Measurements from ENCODE around the gene NUDT16.

NUDT16 gene

DNA sequence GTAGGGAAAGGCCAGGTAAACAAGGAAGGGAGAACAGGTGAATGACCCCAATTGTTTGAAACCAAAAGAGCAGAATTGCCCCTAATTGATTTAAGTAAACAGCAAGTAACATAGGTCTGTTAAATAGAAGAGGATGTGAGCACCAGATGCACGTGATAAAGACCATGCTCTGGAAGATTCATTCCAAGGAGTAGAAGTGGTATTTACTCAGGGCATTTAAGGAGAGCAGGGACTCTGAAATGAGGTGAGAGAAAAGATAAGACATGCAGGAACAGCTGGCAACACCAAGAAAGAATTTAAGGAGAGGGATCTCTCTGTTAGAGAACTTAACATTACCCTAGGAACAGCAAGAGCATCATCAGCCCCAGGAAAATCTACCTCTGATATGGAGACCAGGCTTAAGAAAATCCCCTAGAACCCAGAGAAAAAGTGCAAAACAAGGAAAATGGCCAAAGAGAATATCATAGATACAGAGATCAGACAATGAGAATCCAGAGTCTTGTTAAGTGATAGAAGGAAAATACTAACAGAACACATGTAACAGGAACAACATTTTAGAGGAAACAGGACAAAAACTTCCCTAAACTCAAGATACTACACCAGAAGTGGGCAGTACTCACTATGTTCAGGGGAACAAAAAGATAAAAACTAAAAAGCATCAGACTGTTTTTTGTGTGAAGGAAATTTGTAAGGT lies 6.4 kb downstream of the NUDT16 start:
- DNase-seq: no peak

DNA sequence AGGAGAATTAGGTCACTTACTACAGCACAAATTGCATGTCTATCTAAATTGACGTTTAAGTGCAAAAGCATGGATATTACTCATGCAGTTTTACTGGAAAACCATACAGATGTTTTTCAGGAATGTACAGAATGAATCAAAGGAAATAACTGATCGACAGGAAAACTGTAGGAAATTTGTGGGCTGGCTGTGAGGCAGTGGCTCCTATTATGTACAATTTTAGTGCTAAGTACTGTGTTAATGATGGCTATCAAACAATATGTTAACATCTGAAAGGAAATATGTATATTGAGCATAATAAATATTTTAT lies 6.9 kb downstream of the NUDT16 start:
- DNase-seq: no peak

DNA sequence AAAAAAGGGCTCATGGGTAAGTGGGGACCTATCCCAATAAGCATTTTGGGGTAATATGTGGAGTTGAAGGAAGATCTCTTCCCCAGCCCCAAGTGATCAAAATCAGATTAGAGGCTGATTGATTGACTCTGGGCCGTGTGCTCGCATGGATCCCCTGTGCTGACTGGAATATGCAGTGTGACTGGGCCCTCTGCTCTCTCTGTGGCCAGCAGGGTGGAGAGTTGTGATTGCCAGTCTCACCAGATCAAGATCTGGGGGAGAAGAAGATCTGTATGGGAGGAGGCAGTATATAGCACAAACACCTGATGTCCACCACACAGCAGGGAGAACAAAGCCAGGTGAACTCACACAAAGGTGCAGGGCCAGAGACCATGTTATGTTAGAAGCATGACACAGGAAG lies 8.8 kb downstream of the NUDT16 start:
- no peak for DNase-seq

DNA sequence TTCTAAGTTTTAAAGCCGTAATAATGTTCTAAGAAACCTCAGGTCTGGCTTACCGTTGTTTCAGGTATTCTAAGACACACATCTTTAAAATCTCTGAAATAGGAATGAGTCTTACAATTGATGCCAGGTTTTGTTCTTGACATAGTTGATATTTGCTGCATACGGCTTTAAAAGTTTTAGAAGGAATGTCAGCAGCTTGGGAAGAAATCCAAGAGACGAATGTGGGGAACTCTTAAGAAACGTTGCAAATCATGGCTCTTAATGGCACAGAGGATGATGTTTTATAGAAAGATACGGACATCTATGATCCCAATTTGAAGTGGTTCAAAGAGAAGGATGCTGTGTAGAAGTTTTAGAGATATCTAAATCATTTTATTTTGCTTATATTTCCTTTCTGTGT lies 11.5 kb downstream of the NUDT16 start:
- no peak for DNase-seq

DNA sequence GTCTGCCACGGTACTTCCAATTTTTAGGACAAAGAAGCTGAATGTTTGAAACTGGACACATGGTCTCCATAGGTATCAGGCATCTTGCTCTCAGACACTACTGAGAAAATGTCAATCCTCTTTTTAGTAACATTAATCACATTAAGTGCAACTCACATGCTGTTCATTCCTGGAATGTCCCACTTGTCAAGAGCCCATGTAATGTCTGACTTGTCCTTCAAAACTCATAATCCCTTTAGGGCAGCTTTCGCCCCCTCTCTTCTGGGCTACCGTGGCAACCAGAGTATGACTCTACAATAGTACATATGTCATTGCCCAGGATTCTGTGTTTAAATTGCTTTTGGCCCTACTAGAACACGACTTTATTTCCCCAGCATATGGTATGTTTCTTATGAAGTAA lies 12.3 kb downstream of the NUDT16 start:
- no peak for DNase-seq

DNA sequence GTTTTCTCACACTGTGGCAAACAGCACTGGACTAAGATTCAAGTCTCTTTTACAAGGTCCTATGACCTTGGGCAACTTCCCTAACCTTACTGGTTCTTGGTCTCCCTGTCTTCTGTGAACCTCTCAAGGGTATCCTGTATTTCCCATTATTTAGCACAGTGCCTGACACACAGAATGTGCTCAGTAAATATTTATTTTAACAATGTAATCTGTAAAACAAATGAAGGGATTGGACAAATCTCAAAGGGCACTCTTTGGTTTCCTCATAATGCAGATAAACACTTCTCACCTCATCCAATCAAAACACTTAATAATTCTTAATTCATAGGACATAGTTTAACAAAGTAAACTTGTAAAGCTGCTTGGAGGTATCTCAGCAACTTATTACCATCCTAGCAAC lies 12.8 kb downstream of the NUDT16 start:
- no peak for DNase-seq

DNA sequence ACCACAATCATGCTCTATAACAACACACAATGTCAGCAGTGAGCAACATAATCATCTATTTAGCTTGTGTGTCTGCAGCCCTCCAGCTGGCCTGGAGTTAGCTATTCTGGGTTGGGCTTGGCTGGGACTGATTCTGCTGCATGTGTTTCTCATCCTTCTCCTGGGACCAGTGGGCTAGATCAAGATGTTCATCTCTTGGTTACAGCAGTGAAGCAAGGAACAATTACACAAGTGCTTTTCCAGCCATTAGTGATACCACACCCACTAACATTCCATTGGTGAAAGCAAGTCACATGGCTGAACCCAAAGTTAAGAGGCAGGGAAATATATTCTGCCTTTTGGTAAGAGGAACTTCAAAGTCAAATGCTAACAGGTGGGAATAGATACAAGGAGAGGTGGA lies 14.6 kb downstream of the NUDT16 start:
- DNase-seq: no peak

DNA sequence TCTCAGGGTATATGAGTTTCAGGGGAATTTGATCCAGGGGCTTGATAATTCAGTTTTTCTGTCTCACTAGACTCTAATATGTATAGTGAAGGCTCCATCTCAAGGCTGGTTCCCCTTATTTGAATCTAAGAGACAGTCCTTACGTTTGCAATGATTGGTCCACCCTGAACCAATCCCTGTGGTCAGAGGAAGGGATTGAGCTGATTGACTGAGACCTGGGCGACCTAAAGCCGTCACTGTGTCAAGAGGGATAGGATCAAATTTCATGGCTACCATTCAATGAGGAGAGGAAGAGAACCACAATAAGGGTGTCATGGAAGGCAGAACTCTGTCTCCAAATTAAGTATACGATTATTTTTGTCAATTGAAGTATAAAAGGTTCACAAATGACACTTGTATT lies 16.3 kb downstream of the NUDT16 start:
- DNase-seq: no peak

DNA sequence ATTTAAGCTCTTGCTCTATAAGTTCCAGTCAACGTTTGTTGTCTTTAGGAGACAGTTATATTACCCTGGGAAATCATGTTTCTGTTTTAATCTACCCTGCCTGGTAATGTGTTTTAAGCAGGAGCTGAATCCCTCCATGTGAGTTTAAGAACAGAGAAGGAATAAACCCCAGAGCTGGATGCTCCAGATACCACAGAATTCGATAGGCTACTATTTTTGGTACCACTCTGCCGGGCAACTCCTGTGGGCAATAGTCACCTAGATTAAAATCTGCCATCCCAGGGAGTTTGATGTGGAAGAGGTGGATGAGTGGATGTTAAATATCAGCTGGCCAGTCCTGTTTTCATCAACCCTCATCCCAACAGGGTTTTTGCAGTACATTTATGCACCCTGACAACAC lies 20.4 kb downstream of the NUDT16 start:
- DNase-seq: no peak

DNA sequence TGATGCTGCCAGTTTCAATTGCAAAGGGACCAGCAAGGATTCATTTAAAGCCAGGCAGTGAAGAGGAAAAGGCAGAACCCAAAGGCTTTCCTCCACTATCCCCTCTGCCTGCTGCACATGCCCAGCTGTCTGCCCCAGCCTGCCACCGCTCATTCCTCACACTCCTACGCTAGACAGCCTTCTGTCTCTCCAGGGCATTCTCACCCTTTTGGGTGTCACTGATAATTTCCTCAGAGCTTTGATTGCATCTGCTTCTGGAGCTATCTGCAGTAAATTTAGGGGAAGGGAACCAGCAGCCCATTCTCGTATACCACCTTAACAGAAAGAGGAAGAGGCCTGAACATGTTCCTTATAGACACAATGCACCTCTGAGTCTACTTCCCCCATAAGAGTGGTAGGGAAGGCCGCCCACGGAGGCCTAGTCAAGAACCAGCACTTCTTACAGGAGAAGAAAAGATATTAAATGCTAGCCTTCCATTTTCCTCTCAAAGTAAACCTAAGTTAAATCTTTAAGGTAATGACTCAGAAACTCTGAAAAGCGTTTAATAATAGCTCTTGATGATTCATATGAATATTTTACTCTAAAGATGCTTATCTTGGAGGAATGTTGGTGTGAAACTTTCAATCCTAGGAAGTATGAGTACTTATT lies 20.9 kb downstream of the NUDT16 start:
- DNase-seq: no peak

DNA sequence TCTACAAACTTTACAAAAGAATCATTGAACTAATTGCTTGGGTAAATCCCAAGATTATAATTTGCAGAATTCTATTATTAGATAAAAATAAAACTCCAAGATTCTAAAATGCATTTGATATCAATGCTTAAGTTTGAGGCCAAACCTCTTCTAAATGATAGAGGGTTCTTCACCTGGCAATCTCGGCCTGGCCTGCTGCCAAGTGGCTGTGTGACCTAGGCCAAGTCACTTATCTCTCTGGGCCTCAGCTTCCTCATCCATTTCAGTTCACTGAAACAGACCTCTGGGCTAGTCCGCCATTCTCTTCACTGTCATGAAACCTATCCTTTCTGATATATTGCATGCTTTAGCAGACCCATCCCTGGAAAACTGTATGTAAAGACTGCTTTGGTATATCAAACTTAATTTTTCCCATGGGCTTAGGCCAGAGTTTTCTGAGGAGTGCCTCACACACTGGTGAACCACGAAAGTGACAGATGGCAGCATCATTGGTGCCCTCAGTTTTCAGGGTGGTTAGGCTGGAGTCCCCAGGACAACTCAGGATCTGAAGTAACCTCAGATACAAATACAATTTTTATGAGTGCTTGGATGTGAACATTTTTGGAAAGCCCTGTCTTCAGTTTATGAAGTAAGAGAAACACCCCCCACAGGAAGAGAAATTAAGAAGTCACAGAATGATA lies 21.8 kb downstream of the NUDT16 start:
- no peak for DNase-seq

DNA sequence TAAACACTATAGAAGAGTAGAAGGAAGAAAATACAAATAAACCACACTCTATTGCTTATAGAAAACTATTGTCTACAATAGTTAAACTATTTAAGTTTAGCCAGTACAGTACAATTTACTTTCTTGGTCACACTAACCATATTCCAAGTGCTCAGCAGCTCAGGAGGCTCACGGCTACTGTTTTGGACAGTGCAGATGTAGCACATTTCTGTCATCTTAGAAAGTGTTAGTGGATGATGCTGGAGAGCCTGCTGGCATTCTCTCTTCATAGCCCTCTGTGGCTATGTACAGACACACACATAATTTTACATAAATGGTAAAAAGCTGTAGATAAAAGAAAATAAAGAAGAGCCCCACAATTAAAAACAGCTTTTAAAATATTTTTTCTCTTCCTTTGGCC lies 23.8 kb downstream of the NUDT16 start:
- DNase-seq: no peak

DNA sequence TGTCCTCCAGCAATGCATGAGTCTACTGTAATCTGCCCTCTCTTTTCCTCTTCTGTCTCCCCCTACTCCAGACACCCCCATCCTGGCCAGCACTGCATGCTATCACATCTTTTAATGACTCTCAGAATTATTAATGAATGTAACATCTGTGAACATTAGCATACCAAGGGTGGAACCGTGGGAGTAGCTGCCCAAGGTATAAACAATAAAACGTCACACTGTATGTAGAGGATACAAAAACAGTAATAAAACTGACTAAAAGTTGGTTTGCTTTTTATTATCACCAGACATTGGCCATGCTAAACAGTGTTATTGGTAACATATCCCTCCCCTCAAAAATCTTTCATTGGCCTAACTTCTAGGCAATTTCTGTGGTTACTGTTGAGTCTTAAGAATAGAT lies 24.7 kb downstream of the NUDT16 start:
- DNase-seq: no peak

DNA sequence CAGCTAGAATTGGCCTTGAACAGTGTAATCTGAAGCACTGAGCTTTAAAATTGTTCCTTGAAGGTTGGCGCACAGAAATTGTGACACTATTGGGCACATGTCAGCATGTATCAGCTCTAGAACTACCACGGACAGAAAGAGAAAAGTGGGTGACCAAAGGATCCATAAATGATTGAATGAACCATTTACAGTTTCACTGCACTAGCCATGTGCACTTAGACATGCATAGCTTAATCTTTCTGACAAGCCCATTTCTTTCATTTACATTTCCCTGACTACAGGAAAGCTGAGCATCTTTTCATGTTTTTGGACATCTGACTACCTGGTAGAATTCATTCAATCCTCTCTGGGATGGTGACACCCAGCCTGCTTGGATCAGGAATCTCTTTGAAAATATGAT lies 36.2 kb downstream of the NUDT16 start:
- DNase-seq: no peak

DNA sequence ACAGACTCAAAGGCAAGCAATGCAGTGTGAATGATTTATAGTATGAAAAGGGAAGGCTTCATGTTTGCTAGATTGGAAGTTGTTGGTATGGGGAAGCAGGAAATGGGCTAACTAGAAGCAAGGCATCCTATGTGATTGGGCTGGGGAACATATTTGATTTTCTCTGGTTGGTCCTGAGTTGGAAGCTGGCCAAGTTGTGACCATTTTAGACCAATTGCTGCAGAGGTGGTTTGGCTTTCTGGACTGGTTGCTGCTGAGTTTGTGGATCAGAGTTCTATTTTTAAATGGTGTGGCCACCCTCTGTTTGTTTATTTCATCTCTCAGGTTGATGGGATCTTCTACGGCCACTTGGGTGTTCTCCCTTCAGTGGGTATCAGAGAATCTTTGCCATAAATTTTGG lies 39.7 kb downstream of the NUDT16 start:
- DNase-seq: no peak

DNA sequence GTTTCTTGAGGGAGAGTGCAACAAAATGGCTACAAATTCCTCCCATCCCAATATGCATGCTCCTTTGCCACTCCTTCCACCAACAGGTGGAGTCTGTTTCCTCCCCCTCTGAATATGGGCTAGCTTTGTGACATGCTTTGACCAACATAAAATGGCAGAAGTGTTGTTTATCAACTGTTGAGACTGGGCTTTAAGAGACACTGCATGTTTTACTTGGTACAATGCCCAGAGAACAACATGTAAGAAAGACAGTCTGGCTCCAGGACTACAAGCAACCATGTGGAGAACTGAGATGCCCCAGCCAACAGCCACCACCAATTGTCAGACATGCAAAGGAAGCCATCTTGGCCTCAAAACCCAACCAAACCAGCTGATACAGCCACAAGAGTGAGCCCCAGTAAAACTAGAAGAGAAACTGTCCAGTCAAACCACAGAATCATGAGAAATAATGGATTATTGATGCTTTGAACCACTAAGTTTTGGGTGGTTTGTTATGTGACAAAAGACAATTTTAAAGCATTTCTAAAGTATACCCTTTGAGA lies 40.5 kb downstream of the NUDT16 start:
- DNase-seq: no peak

DNA sequence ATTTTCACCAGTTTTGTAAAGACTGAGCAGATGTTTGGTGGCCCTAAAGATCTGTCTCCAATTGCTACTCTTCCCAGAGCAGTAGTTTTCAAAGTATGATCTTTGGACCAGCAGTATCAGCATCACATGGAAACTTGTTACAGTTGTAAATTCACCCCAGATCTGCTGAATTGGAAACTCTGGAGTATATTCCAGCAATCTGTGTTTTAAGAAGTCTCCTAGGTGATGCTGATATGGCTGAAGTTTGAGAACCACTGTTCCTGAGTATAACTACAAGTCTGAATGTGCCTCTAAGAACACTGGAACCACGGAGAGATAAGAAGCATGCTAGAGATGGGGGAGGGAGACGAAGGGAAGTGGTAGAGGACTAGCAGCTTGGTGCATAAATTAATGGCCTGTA lies 45.7 kb downstream of the NUDT16 start:
- no peak for DNase-seq

DNA sequence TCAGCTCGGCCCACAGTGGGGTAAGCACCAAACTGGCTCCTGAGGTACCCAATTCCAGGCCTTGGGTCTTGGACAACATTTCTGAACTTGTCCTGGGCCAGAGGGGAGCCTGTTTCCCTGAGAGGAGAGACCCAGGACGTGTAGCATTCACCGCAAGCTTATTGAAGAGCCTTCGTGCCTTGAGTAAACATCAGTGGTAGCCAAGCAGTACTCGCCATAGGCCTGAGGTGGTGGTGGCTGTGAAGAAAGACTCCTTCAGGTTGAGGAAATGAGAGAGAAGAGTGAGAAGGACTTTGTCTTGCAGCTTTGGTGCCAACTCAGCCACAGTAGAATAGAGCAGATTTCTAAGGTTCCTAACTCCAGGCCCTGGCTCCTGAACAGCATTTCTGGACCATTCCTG lies 50.2 kb downstream of the NUDT16 start:
- DNase-seq: no peak

DNA sequence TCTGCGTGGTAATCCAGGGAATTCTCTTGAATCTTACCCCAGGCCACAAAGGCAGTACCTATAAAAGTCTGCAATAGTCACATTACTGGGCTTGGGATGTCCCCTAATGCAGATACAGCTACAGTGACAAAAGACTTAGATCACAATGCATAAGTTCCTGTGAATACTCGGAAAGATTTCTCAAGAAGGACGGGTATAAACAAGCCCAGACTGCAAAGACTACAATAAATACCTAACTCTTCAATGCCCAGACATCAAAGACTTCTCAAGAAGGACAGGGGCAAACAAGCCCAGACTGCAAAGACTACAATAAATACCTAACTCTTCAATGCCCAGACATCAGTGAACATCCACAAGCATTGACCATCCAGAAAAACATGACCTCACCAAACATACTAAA lies 50.9 kb downstream of the NUDT16 start:
- DNase-seq: no peak

DNA sequence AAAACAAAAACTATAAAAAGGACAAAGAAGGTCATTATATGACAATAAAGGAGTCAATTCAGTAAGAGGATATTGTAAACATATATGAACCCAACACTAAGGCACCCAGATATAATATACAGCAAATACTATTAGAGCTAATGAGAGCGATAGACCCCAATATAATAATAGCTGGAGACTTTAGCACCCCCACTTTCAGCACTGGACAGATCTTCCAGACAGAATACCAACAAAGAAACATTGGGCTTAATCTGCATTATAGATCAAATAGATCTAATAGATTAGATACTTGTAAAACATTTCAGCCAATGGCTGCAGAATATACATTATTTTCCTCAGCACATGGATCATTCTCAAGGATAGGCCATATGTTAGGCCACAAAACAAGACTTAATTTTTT lies 53.4 kb downstream of the NUDT16 start:
- DNase-seq: no peak

All from NCI-H1694 (cell line).